GM19025 (cell line): ENCODE data around the gene MED13L.
"Not testable (repeated sequence)": the region's sequence is repeated elsewhere in the genome, so short reads cannot be mapped to it uniquely, and the experiment has no call there.

Experiments
- ATAC-seq: cut with Tn5 transposase; IDR thresholded peaks from one replicate; pipeline ENCODE4 v1.9.1; 2021; ENCODE audit warnings: mild to moderate bottlenecking, low read depth, moderate library complexity; ENCODE audit not compliant: unreplicated experiment

The MED13L gene

DNA sequence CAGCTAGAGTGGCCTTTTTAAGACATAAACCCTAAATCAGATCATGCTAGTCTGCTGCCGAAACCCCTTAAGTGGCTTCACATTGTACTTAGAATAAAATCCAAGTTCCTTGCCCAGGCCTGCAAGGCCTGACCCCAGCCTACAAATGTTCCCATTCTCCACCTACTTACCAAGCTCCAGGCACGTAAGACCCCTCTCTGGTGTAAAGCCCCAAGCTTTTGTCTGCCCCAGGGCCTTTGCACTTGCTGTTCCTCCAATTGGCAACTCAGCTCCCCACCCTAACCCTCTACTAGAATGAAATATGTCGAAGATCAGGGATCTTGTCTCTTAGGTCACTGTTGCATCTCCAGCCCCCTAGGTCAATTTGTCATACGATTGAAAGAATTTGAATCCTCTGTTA, 27.1 kb upstream of the MED13L start:
- ATAC-seq: no peak

DNA sequence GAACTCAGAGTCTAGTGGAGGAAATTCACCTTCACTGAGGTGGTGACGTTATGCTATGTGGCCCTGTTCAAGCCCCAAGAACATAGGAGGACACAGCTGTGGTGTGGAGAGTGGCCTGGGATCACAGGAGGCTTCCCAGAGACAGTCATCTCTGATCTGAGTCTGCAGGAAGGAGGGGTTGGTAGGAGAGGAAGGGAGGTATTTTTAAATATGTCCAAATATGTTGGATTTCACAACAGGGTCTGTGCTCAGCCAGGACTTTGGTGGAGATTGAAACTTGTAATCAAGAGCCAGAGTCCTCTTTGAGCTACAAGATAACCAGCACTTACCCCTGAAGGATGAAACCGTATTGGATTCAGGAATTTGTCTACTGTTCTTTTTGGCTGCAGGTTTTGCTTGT, 26.4 kb upstream of the MED13L start:
- ATAC-seq: no peak

DNA sequence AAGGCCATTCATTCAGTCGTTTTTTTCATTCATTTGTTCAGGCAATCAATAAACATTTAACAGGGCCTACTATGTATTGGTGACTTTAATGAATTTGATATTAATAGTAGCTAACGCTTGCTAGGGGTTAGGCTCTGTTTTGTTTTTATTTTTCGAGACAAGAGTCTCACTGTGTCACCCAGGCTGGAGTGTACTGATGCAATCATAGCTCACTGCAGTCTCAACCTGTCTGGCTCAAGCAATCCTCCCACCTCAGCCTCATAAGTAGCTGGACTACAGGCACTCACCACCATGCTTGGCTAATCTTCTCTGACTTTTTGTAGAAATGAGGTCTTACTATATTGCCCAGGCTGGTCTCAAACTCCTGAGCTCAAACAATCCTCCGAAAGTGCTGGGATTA, 25.6 kb upstream of the MED13L start:
- ATAC-seq: no peak

DNA sequence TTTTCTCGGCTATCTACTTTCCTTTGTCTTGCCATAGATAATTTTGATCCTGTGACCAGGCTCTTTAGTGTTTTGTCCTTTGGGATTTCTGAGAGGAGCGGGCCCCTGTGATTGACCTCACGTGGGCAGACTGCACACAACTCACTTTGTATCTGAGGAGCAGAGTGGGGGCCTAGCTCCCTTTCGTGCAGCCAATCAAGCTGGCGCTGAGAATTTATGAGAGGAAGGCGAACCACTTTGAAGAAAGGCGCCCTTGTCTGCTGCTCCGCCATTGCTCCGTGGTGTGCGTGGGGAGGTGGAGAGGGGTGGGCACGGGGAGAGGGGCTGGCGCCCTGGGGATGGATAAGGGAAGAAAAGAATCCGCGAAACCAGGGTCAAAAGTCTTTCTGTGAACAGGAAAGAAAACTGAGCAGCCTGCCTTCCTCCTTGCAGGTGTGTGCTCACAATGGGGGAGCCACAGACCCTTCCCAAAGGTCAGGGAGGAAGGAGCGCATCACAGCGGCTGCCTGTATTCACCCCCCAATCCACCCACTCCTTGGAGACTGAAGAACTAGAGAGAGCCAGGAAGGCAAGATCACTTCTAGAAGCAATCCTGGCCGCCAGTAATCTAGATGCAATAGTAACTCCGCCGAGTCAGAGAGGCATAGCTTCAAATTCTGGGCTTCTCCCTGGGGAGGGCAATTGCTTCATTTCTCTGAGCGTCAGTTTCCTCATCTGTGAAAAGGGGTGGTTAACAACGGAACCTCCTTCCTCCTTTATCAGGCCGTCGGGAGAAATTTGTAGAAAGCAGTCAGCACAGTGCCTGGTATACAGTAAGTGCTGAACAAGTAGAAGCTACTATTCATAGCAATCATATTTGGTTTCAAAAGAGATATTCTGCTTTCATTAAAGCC, 24.9 kb upstream of the MED13L start:
- ATAC-seq: no peak

DNA sequence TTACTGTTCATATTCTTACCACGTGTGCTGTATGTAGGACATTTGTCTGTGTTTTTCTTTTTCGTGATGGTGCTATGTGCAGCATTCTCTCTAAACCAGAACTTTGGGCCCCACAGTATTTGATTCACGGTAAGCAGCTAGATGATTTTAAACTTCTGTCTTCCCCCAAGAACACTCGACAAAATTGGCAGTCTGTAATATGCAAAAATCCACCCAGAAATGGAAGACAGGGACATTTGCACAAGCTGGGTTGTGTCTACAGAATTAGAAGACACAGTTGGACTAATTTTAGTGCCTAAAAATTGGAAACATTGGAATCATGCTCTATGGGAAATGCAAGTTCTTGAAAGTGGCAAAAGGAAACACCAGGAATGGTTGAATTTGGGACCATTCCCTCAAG, 24.1 kb upstream of the MED13L start:
- ATAC-seq: no peak

DNA sequence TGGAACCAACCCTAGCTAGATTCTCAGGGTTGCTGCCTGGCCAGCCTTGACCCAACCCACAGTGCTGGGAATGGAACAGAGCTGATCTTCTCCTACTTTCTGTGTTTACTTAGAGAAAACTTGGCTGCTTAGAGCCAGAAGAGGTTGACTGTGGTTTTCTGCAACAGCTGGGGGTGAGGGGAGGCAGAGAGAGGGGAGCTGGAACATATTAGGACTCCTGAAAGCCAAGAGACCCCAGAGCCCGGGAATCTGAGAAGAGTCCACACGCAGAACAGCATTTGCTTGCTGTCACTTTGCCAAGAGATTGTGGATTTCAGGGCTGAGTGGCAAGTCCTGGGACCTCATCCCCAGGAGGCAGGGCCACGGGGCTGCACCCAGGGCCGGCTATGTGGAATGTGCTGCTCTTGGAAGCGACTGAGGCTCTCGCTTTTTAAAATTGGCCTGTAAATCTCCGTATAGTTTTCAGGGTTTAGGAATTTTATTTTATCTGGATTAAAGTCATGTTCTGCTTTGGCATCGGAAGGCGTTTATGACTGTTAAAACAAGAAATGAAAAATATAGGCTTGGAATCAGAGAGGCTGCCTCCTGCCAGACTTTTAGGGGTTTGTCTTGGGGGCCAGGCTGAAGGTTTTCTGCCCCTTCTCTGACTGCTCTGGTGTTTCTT, 22.3 kb upstream of the MED13L start:
- ATAC-seq: no peak

DNA sequence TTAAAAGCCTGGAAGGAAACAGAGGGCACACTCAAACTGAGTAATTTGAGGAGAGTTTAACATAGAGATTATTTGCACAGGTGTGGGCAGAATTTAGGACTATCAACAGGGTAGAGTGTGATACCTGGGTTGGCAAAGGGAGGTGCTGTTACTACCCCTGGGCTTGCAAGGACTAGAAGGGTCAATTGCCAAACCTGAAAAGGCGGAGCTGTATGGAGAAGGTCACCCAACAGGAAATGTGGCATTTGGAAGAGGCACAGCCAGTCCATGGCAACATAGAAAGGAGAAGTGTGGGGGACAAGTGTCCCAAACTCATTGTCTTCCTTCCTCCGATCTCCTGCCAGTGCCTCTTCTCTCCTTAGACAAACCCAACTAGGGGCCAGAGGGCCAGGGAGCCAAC, 21.6 kb upstream of the MED13L start:
- no peak for ATAC-seq

DNA sequence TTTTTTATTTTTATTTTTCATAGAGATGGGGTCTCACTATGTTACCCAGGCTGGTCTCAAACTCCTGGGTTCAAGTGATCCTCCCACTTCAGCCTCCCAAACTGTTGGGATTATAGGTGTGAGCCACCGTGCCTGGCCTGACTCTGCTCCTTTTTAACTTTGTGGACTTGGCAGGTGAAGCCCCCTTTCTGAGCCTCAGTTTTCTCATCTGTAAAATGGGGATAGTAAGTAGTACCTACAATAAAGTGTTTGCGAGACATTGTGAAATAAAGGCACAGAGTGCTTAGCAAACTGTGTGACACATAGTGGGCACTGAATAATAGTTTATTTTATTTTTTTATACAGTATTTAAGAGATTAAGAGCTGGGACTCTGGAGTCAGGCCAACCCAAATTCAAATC, 21.1 kb upstream of the MED13L start:
- no peak for ATAC-seq

DNA sequence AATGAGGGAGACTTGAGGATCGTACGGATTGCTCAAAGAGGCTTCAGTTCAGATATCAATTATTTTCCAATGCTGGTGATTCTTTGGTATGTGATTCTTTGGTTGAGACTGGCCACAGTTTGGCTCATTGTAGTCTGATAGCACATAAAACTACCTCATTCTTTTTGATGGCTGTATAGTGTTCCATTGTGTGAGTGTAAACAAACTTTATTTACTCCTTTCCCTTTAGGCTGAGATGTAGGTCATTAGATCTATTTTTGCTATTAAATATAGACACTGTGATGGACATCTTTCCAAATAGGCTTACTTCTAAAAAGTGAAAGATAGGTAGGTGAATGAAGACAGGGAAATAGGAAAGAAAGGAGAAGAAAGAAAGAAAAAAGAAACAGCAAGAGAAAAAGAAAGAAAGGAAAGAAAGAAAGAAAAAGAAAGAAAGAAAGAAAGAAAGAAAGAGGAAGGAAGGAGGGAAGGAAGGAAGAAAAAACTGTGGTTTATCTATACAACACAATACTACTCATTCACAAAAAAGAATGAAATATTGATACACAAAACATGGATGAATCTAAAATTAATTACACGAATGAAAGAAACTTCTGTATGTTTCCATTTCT, 19.8 kb upstream of the MED13L start:
- ATAC-seq: no peak

DNA sequence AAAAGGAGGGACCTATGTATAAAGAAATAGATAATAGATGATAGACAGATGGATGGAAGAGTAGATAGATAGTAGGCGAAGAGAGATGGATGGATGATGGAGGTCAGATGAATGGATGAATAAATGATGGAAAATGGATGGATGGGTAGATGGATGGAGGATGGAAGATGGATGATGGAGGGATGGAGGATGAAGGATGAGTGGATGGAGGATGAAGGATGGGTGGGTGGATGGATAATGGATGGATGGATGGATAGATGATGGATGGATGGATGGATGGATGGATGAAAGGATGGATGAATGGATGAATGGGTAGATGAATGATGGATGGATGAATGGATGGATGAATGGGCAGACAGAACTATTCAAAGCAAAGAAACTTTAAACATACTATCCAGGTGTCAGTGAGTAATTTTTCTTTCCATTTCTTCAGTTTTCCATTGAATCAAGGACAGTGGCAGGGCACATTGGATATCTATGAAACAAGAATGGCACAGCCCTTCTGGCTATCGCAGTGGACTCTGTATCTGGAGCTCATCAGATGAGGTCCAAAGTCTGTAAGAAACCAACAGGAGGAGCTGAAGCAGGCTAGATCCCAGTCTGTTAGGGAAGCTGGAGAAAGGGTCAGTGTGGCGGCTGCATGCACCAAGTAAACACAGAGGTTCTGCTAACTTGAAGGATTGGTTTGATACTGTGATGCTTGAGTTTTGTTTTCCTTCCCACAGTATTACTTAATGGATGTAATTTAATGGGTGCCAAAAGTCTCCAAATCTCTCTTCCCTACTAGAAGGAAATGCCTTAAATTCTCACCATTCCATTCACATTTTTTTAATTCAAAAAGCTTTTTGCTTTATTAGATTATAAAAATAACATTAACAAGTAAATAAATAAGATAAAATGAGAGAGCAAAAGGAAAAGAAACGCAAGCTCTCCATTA, 18.1 kb upstream of the MED13L start:
- ATAC-seq: no peak

DNA sequence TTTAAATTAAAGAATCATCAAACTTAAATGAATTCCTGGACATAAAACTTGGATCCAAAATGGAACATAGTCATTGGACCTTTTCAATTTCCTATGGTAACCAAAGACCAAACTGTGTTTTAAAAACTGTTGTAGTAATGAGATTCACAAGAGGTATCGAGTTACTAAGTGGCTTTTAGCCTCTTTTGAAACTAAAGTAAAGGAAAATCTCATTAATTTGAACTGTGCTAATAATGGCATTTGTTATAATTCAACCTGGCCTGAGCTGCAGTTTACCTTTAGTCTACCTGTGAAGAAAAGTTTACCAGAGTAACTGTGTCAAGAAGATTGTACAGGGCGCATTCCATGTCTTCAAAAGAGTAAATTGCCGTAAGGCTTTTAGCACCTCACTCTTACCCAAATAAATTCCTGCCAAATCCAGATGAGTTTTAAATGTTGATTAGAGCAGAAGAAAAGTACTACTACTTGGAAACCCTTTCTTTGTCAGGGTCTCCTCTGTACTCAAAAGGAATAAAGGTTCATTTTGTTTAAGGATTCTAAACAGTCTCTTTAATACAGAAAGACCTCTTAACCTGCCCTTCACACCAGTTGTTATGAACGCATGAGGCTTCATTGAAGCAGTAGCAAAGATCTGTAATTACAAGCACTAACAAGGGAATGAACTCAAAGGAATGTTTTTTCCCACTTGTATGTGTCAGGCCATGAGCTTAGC, 17.1 kb upstream of the MED13L start:
- ATAC-seq: no peak

DNA sequence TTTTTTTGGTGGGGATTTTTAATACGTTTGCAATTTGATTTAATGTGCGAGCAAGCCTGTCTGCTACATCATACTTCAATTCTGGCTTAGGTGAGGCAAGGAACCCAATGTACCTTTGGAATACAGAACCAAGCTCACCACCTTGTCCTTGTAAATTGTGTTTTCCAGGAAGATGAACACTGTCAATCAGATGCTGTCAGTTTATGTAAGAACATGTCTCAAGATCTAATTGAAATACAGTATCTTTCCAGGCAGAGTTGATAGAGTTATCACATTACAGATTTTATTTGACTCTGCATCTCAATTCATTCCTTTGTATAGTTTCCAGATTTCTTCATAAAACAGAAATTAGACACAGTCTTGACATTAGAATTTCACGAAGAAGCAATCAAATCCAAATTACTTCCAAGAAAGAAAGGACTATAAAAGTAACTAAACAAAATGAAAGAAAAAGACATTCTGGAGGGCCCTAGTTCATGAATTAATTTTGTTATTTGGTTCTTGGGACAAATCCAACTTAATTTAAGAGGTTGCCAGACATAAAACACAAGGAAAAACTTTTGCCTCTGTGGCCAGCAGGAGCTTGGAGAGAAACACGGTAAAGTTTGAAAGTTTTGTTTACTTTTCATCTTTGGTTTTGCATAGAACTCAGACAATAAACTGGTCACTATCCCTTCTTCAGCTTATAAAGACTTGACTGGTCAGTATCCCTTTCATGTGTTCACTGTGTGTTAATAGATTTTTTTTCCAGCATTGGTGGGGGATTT, 16.4 kb upstream of the MED13L start:
- no peak for ATAC-seq

DNA sequence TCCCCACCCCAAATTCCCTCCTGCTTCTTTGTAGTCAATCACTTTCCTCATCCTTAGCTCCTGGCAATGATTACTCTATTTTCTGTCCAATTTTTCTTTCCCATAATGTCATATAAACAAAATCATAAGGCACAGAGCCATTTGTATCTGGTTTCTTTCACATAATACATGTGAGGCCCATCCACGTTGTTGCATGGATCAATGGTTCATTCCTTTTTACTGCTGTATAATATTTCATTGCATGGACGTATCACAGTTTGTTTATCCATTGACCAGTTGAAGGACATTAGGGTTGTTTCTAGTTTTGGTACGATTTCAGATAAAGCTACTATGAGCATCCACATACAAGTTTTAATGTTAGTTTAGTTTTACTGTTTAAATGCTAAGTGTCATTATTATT, 13.7 kb upstream of the MED13L start:
- ATAC-seq: no peak

DNA sequence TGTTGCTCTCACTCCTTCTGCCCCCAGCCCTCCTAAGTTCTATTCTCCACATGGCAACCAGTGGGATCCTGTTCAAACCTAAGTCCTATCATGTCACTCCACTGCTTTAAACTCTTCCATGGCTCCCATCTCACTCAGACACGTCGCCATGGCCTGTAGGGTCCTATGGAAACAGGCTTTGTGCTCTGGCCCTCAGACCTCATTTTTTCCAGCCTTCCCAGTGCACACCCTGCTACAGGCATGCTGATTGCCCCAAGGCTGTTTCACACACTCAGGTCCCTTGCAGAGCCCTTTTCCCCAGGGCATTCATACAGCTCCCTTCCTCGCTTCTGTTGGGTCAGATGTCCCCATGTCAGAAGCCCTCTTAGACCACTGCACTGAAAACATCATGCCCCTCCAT, 11.2 kb upstream of the MED13L start:
- no peak for ATAC-seq

DNA sequence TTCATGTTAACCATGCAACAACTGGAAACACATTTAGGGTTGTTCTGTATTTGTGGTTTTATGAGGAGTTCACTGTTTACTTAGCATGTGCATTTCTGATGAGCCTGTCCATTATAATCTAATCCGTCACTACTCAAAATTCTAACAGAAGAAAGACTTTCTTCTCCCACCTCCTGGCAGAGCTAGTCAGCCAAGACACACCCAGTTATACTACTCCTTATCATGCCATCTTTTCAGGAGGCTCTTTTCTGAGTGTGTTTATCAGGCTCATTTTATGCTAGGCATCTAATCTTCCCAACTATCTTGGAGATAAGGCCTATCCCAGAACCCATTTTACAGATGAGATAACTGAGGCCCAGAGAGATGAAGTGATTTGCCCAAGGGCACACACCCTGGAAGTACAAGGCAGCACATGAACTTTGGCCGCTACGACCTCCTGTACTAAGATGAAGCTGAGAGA, 10.4 kb upstream of the MED13L start:
- no peak for ATAC-seq

DNA sequence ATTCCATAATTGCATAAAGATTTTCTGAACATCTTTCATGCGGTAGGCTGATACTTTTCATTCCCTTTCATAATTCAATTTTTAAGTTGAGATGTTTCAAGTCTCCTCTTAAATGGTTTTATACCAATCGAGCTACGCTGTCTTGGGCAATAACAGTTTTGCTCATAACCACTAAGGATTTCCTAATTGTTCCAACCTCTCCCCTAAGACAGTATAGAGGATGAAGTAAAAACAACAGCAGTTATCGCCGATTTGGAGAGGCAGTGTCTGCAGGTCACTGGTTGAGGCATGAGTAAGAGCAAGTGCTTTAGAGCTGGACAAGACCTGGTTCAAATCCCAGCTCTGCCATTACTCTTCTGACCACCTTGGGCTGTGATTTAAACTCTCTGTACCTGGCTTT, 6.9 kb upstream of the MED13L start:
- ATAC-seq: no peak

DNA sequence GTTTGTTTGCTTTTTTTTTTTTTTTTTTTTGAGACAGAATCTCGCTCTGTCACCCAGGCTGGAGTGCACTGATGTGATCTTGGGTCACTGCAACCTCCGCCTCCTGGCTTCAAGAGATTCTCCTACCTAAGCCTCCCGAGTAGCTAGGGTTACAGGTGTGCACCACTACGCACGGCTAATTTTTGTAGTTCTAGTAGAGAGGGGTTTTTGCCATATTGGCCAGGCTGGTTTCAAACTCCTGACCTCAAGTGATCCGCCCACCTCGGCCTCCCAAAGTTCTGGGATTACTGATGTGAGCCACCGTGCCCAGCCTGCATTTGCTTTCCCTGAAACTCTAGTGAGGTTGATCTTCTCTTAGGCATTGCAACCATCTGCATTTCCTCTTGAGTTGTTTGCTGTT, 6.4 kb upstream of the MED13L start:
- not testable (repeated sequence) for ATAC-seq

DNA sequence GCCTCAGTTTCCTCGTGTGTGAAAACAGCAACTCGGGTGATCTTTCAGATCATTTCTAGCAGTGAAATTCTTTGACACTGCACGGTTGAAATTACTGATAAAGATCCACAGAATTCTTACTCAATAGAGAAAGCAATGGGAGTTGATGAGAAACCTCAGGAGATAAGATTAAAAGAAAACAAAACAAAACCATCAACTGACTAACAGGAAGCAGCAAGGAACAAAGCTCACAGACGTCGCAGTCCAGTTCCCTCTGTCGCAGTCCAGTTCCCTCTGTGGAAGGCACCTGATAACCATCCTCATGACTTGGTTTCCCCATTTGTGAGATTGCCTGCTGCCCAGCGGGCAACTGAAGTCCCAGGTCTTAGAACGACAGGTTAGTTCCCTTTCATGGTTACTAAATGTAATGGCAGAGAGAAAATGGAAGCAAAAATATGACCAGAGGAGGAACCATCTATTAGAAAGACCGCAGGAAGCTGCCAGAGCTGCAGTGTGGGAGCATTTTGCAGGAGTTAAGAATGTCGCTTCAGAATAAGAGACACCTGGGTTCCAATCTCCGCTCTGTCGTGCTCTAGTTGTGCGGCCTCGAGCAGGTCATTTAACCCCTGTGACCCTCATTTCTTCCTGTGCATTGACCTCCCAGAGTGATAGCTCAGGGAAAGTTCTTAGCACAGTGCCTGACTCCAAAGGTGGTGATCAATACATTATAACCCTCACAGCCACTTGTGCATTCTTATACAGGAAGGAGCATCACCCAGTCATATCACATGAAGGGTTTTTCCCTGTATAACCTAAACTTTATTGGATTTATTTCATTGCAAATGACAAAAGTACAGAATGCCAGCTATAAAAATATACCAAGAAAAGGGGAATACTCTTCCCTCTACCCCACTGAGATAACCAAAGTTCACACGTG, 5.1 kb upstream of the MED13L start:
- ATAC-seq: no peak
